H9 (cell line): ENCODE results near the gene KRTAP5-11. TPM values are rescaled to one million over a fixed set of nuclear protein-coding genes. Genes with fewer than 3 reads are reported as not detected.
A peak's percentile ranks its signal among the peaks of the same experiment; 100 is the strongest.

ENCODE experiments used
- DNase-seq: peaks from one replicate; pipeline ENCODE4 v3.0.0-alpha.2; 2017
- H2AFZ ChIP-seq: one replicate; pipeline ENCODE4 v1.6.1; 2013; ENCODE audit warnings: mild to moderate bottlenecking, low read length, control low read depth, moderate library complexity
- H2AK5ac ChIP-seq: 2 replicates; pipeline ENCODE4 v1.6.1; 2013; ENCODE audit warnings: low read length, control low read depth, mixed read lengths; ENCODE audit not compliant: insufficient read length
- H2BK120ac ChIP-seq: one replicate; pipeline ENCODE4 v1.6.1; 2013; ENCODE audit warnings: low read depth, mild to moderate bottlenecking, low read length, control low read depth, inconsistent platforms; ENCODE audit not compliant: poor library complexity, severe bottlenecking
- H2BK12ac ChIP-seq: 2 replicates; pipeline ENCODE4 v1.6.1; 2013; ENCODE audit warnings: low read length, control low read depth, mixed read lengths, low read depth; ENCODE audit not compliant: insufficient read length
- H2BK15ac ChIP-seq: 2 replicates; pipeline ENCODE4 v1.6.1; 2013; ENCODE audit warnings: low read depth, low read length, control low read depth
- H2BK20ac ChIP-seq: one replicate; pipeline ENCODE4 v1.6.1; 2013; ENCODE audit warnings: low read depth, mild to moderate bottlenecking, low read length, control low read depth, inconsistent platforms; ENCODE audit not compliant: poor library complexity, severe bottlenecking
- H2BK5ac ChIP-seq: 2 replicates; pipeline ENCODE4 v1.6.1; 2013; ENCODE audit warnings: low read length, control low read depth, mixed read lengths; ENCODE audit not compliant: insufficient read length
- H3K14ac ChIP-seq: 2 replicates; pipeline ENCODE4 v1.6.1; 2013; ENCODE audit warnings: low read length, control low read depth; ENCODE audit not compliant: insufficient read depth
- H3K18ac ChIP-seq: 2 replicates; pipeline ENCODE4 v1.6.1; 2013; ENCODE audit warnings: low read depth, mild to moderate bottlenecking, mixed read lengths, low read length, control low read depth; ENCODE audit not compliant: insufficient read length
- H3K23ac ChIP-seq: 2 replicates; pipeline ENCODE4 v1.6.1; 2013; ENCODE audit warnings: low read length, control low read depth, mixed read lengths, low read depth; ENCODE audit not compliant: insufficient read length
- H3K23me2 ChIP-seq: 2 replicates; pipeline ENCODE4 v1.6.1; 2013; ENCODE audit warnings: low read depth, mild to moderate bottlenecking, mixed read lengths, low read length, control low read depth; ENCODE audit not compliant: insufficient read length, poor library complexity, severe bottlenecking
- H3K27ac ChIP-seq: 2 replicates; pipeline ENCODE4 v1.5.1; 2013; ENCODE audit warnings: low read length, control low read depth, mixed read lengths, low read depth; ENCODE audit not compliant: insufficient read length
- H3K27me3 ChIP-seq: 2 replicates; pipeline ENCODE4 v1.6.1; 2013; ENCODE audit warnings: low read length, control low read depth, inconsistent platforms; ENCODE audit not compliant: insufficient read depth
- H3K4ac ChIP-seq: 2 replicates; pipeline ENCODE4 v1.6.1; 2013; ENCODE audit warnings: low read depth, mild to moderate bottlenecking, control low read depth, inconsistent platforms, low read length, moderate library complexity
- H3K4me1 ChIP-seq: 2 replicates; pipeline ENCODE4 v1.6.1; 2013; ENCODE audit warnings: low read length, control low read depth, inconsistent platforms; ENCODE audit not compliant: insufficient read depth
- H3K4me2 ChIP-seq: 2 replicates; pipeline ENCODE4 v1.6.1; 2013; ENCODE audit warnings: low read length, control low read depth, mixed read lengths; ENCODE audit not compliant: insufficient read length, insufficient read depth
- H3K56ac ChIP-seq: 2 replicates; pipeline ENCODE4 v1.6.1; 2013; ENCODE audit warnings: low read depth, mild to moderate bottlenecking, mixed read lengths, low read length, control low read depth; ENCODE audit not compliant: insufficient read length
- H3K79me1 ChIP-seq: 2 replicates; pipeline ENCODE4 v1.6.1; 2013; ENCODE audit warnings: low read depth, mild to moderate bottlenecking, moderate library complexity, low read length, control low read depth, inconsistent platforms; ENCODE audit not compliant: insufficient read depth, poor library complexity, severe bottlenecking
- H3K79me2 ChIP-seq: 2 replicates; pipeline ENCODE4 v1.6.1; 2013; ENCODE audit warnings: low read length, control low read depth, inconsistent platforms; ENCODE audit not compliant: insufficient read depth
- H3K9ac ChIP-seq: 2 replicates; pipeline ENCODE4 v1.6.1; 2013; ENCODE audit warnings: low read length, control low read depth, mixed read lengths; ENCODE audit not compliant: insufficient read length; ENCODE audit errors: extremely low read depth
- H3K9me3 ChIP-seq: one replicate; pipeline ENCODE4 v1.6.1; 2013; ENCODE audit warnings: low read depth, low read length, inconsistent platforms; ENCODE audit not compliant: control insufficient read depth
- H3T11ph ChIP-seq: one replicate; pipeline ENCODE4 v1.6.1; 2013; ENCODE audit warnings: mild to moderate bottlenecking, low read length, control low read depth, inconsistent platforms
- H4K20me1 ChIP-seq: one replicate; pipeline ENCODE4 v1.6.1; 2013; ENCODE audit not compliant: control insufficient read depth, insufficient read length, insufficient read depth
- H4K5ac ChIP-seq: 2 replicates; pipeline ENCODE4 v1.6.1; 2013; ENCODE audit warnings: low read depth, mild to moderate bottlenecking, mixed read lengths, low read length, control low read depth; ENCODE audit not compliant: insufficient read length
- H4K8ac ChIP-seq: replicated peaks from 2 replicates; pipeline ENCODE4 v1.6.1; 2013; ENCODE audit warnings: low read length, control low read depth, mixed read lengths, low read depth; ENCODE audit not compliant: insufficient read length
- H4K91ac ChIP-seq: 2 replicates; pipeline ENCODE4 v1.6.1; 2013; ENCODE audit warnings: low read depth, mild to moderate bottlenecking, moderate library complexity, mixed read lengths, low read length, control low read depth; ENCODE audit not compliant: insufficient read length
- H3K27ac Mint-ChIP-seq, 3 experiments: 2 replicates in 2 of 3; 3 replicates in 1 of 3; pipeline ENCODE4 v1.8.0; 2020 to 2021; ENCODE audit warnings: mixed read lengths in 3 of 3, mild to moderate bottlenecking in 1 of 3, moderate library complexity in 1 of 3
- H3K27me3 Mint-ChIP-seq: 2 replicates; pipeline ENCODE4 v1.8.0; 2021; ENCODE audit warnings: low read depth, mild to moderate bottlenecking, moderate library complexity, mixed read lengths
- H3K36me3 Mint-ChIP-seq, 3 experiments: 2 replicates in 2 of 3; 3 replicates in 1 of 3; pipeline ENCODE4 v1.8.0; 2020 to 2021; ENCODE audit warnings: low read depth in 3 of 3, mixed read lengths in 3 of 3; ENCODE audit not compliant: insufficient read depth in 1 of 3
- H3K4me1 Mint-ChIP-seq, 2 experiments: 2 replicates each; pipeline ENCODE4 v1.8.0; 2020; ENCODE audit warnings: mixed read lengths in 2 of 2
- H3K4me3 Mint-ChIP-seq, 2 experiments: 2 replicates in 1 of 2; 3 replicates in 1 of 2; pipeline ENCODE4 v1.8.0; 2020 to 2021; ENCODE audit warnings: mild to moderate bottlenecking in 2 of 2, mixed read lengths in 2 of 2, moderate library complexity in 1 of 2
- H3K9me3 Mint-ChIP-seq, 2 experiments: 2 replicates in 1 of 2; 3 replicates in 1 of 2; pipeline ENCODE4 v1.8.0; 2020; ENCODE audit warnings: mild to moderate bottlenecking in 2 of 2, mixed read lengths in 2 of 2, moderate library complexity in 1 of 2
- WGBS: extraction: QIAGEN DNeasy Blood & Tissue Kit; methylation state at CpG from one replicate; pipeline ENCODE4 v1.1.7; 2013; ENCODE audit warnings: missing lambda C conversion rate, low lambda C conversion rate, mixed read lengths; ENCODE audit not compliant: insufficient read length; ENCODE audit errors: extremely low coverage; 5-methylcytosine and 5-hydroxymethylcytosine counted together
- total RNA-seq: library from RNA; stranded (reverse); gene quantifications from 2 replicates; pipeline ENCODE4 v1.2.1, GENCODE V29; 2021
- TF ChIP-seq, protein P1 (sequence below): fragments of 200-600 bp; sonication (generic); conservative IDR thresholded peaks from 3 replicates; pipeline ENCODE4 v1.8.0; 2021; ENCODE audit warnings: antibody characterized with exemption, mild to moderate bottlenecking

KRTAP5-11 gene
- total RNA-seq, 1 experiment from 2014 or later: not detected

DNA sequence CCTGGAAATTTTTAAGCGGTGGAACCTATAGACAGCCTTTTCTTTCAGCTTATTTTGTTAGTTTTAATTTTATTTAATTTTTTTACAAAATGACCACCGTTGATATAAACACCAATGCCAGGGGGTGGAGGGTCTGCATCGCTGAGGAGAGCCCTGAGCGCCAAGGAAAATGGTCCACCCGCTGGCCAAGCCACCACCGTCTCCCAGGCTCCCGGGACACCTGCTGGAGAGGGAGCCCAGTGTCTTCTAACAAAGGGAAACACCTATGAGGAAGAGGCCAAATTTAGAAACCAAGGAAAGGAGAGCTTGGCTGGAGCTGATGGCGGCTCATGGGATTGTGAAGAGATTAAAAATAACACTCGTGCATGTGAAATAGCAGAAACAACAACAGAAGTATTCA is 45.1 kb downstream of the KRTAP5-11 start:
- Histone ChIP-seq H2AFZ (no peak overlapping the region), H3K56ac (no peak overlapping the region), H3K14ac (no peak overlapping the region), H3K4ac (no peak overlapping the region), H2BK120ac (no peak overlapping the region), H3K79me2 (no peaks in the 10 kb centered on the region), H4K8ac (no peak overlapping the region), H2BK20ac (no peak overlapping the region), H3K9ac (no peak overlapping the region), H4K20me1 (no peaks in the 10 kb centered on the region), H3K23me2 (no peaks in the 10 kb centered on the region), H3K79me1 (no peaks in the 10 kb centered on the region), H3K9me3 (no peaks in the 10 kb centered on the region), H3T11ph (no peak overlapping the region), H3K23ac (no peak overlapping the region), H3K4me1 (no peaks in the 10 kb centered on the region), H4K91ac (no peak overlapping the region), H3K18ac (no peak overlapping the region), H2BK15ac (no peak overlapping the region), H2BK5ac (no peak overlapping the region), H4K5ac (no peak overlapping the region), H2BK12ac (no peak overlapping the region), H3K4me2 (no peak overlapping the region), H3K27ac (no peak overlapping the region), H3K27me3 (no peaks in the 10 kb centered on the region), H2AK5ac (no peak overlapping the region)
- Mint-ChIP-seq H3K27me3 (peaks cover 8% of the 10 kb centered on the region), H3K4me1 (peaks cover 0 to 4% of the 10 kb centered on the region in 2 experiments; a peak in 2 of 4 replicates), H3K4me3 (no peak overlapping the region), H3K36me3 (peaks cover 5 to 12% (median 6%) of the 10 kb centered on the region in 3 experiments; a peak in 6 of 7 replicates), H3K27ac (no peak overlapping the region), H3K9me3 (peaks cover 6 to 7% of the 10 kb centered on the region in 2 experiments)
- TF ChIP-seq, protein P1, sequence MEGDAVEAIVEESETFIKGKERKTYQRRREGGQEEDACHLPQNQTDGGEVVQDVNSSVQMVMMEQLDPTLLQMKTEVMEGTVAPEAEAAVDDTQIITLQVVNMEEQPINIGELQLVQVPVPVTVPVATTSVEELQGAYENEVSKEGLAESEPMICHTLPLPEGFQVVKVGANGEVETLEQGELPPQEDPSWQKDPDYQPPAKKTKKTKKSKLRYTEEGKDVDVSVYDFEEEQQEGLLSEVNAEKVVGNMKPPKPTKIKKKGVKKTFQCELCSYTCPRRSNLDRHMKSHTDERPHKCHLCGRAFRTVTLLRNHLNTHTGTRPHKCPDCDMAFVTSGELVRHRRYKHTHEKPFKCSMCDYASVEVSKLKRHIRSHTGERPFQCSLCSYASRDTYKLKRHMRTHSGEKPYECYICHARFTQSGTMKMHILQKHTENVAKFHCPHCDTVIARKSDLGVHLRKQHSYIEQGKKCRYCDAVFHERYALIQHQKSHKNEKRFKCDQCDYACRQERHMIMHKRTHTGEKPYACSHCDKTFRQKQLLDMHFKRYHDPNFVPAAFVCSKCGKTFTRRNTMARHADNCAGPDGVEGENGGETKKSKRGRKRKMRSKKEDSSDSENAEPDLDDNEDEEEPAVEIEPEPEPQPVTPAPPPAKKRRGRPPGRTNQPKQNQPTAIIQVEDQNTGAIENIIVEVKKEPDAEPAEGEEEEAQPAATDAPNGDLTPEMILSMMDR: peak; percentile 18; the same call in 1 of the 3 replicates
- whole genome bisulfite sequencing: no CpG with 5 or more reads among the region's 9 CpGs
- DNase-seq: no peak
